GM10248 (cell line): ENCODE results near the gene TSSK2.

Experiments
- CTCF ChIA-PET: fragments of 300-600 bp; sonication (Branson Sonifier 250); formaldehyde crosslinking; extraction: SDS; loops from one replicate; lab custom pipeline; 2021; ENCODE audit warnings: antibody characterized with exemption; lab: Yijun Ruan, JAX
- POLR2A ChIA-PET: fragments of 350-650 bp; sonication (Branson Sonifier 250); formaldehyde crosslinking; extraction: SDS; loops from one replicate; lab custom pipeline; 2020; ENCODE audit warnings: antibody characterized with exemption; lab: Yijun Ruan, JAX
- DNase-seq: peaks from one replicate; pipeline ENCODE4 v3.0.0; 2012; ENCODE audit errors: extremely low spot score
- CTCF ChIP-seq: IDR thresholded peaks from 2 replicates; pipeline ENCODE4 v1.5.1; 2012; ENCODE audit warnings: mild to moderate bottlenecking, low read depth; ENCODE audit errors: extremely low read depth, missing control alignments, control extremely low read depth

TSSK2 gene

DNA sequence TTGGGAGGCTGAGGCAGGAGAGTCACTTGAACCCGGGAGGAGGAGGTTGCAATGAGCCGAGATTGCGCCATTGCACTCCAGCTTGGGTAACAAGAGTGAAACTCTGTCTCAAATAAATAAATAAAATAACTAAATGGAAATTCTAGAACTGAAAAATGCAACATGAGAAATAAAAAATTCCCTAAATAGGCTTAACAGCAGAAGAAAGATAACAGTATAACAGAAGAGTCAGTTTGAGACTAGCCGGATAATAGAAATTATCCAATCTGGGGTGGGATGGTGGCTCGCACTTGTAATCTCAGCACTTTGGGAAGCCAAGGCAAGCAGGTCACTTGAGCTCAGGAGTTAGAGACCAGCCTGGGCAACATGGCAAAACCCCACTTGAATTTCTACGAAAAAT is 33.3 kb downstream of the TSSK2 start:
- ChIA-PET CTCF (no interaction called here), POLR2A (no interaction called here)
- no peak for TF ChIP-seq CTCF
- no peak for DNase-seq

- no peak for TF ChIP-seq CTCF
- CTCF ChIA-PET: no interaction called here
Observed at GRCh38 chr22:19166421-19166820, 35.3 kb downstream of the TSSK2 start.

DNA sequence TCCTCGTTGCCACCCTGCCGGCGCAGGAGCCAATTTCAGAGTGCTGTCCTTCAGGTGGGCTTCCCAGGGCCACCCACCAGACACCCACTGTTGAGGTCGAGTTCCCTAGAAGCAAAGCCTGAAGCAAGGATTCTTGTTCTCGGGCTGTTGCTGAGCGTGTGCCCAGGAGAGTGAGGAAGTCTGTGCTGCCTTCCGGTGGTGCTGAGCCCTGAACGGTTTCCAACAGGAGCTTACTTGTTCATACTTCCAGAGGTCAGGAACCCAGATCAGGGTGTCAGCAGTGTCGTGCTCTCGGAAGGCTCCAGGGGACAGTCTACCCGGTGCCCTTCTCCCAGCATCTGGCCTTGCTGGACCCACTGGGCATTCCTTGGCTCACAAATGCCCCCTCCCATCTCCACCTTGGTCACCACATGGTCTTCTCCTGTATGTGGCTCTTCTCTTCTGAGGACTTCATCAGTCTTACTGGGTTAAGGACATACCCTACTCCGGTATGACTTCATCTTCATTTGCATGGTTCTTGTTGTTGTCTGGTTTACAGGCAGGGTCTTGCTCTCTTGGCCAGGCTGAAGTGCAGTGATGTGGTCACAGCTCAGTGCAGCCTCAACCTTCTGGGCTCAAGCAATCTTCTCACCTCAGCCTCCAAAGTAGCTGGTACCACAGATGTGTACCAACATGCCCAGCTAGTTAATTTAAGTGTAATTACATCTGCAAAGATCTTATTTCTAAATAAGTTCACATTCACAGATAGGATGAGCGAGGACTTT is 36.2 kb downstream of the TSSK2 start:
- TF ChIP-seq CTCF: no peak
- DNase-seq: no peak
- POLR2A ChIA-PET: no interaction called here
- CTCF ChIA-PET: interaction anchor here (1.5 to 2.9 kb wide), 2 partner anchors 12 to 23 kb away, joined by 6 to 9 read pairs; partner anchors contain the start of genes ESS2 and SLC25A1

More at GRCh38 chr22:19166421-19166820, 35.3 kb downstream of the TSSK2 start:
- POLR2A ChIA-PET: no interaction called here
- no peak for DNase-seq

GRCh38 chr22:19168088-19168890 is 37.2 kb downstream of the TSSK2 start:
- ChIA-PET CTCF (interaction anchor here (1.5 to 2.9 kb wide), 2 partner anchors 11 to 24 kb away, joined by 6 to 9 read pairs; partner anchors contain the start of genes ESS2 and SLC25A1), POLR2A (no interaction called here)
- TF ChIP-seq CTCF: no peak
- no peak for DNase-seq

DNA sequence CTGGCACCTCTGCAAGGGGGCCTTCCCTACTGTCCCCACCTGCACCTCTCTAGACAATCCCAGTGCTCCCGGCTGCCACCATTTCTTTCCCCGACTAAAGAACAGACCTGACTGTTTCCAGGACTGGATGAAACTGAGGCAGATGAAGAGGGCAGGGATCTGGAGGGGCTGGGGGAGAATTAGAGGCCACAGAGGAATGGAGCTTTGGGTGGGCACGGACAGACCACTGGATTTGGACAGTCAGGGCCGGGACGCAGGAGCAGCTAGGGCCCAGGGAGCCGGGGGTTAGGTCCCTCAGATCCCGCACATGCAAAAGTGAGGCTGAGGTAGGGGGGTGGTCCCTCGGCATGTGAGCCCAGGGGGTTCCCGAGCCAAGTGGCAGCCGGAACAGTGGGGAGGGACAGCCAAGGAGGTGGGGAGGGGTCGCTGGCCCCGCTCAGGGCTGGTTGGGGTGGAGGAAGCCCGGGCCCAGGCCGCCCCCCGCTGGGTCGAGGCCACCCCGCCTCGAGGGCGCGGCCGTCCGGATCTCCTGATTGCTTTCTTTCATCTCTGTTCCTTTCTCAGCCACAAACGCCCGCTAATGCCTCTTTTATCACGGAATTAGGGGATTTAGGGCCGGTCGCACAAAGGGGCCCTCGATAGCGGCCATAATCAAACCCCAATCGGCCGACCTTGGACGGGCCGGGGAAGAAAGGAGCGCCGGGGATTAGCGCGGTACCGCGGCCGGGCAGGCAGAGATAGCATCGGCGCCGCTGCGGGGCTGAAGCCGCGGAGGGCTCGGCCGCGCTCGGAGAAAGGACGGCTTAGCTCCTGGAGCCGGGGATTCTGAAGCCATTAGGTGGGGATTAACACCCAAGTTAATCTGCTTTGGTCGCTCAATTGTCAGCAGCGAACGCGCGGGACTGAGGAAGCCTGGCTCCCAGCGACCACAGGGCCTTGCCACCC is 38.2 kb downstream of the TSSK2 start:
- POLR2A ChIA-PET: no interaction called here
- DNase-seq: no peak
- CTCF ChIA-PET: interaction anchor here (1.2 to 2.9 kb wide), 2 partner anchors 10 to 25 kb away, joined by 4 to 9 read pairs; partner anchors contain the start of gene ESS2
- TF ChIP-seq CTCF: no peak
